SHP77 (cell line): ENCODE data around the gene RPS14.
"Not testable (repeated sequence)": the region's sequence is repeated elsewhere in the genome, so short reads cannot be mapped to it uniquely, and the experiment has no call there.

Source experiments
- DNase-seq, 2 experiments: peaks; one replicate each; lab custom pipeline; 2025; lab: John Stamatoyannopoulos, UW

The RPS14 gene

GRCh38 chr5:150479416-150479815 lies 29.9 kb upstream of the RPS14 start:
- DNase-seq, result no peak

- not testable (repeated sequence) for DNase-seq
Measured at GRCh38 chr5:150476568-150476967, 27.0 kb upstream of the RPS14 start.

GRCh38 chr5:150473673-150474358 lies 24.3 kb upstream of the RPS14 start:
- no peak for DNase-seq

- no peak for DNase-seq
Measured at GRCh38 chr5:150469718-150470469, 20.4 kb upstream of the RPS14 start.

- DNase-seq, result no peak
Measured at GRCh38 chr5:150468206-150468605, 18.7 kb upstream of the RPS14 start.

GRCh38 chr5:150465927-150466326 lies 16.4 kb upstream of the RPS14 start:
- DNase-seq, result no peak

- no peak for DNase-seq
Measured at GRCh38 chr5:150464554-150465012, 15.0 kb upstream of the RPS14 start.

- DNase-seq, result no peak
Measured at GRCh38 chr5:150461231-150461630, 11.7 kb upstream of the RPS14 start.

GRCh38 chr5:150460781-150461180 lies 11.2 kb upstream of the RPS14 start:
- no peak for DNase-seq

- peak; percentile 16 to 38 for DNase-seq
Measured at GRCh38 chr5:150458802-150459557, 9.4 kb upstream of the RPS14 start.

- DNase-seq, result no peak
Measured at GRCh38 chr5:150457562-150458240, 8.2 kb upstream of the RPS14 start.

- DNase-seq, result no peak
Measured at GRCh38 chr5:150457121-150457520, 7.6 kb upstream of the RPS14 start.

- DNase-seq, result no peak
Measured at GRCh38 chr5:150454492-150455229, 5.1 kb upstream of the RPS14 start.

GRCh38 chr5:150454027-150454426 lies 4.5 kb upstream of the RPS14 start:
- DNase-seq, result not testable (repeated sequence)

- DNase-seq, result no peak
Measured at GRCh38 chr5:150452914-150453313, 3.4 kb upstream of the RPS14 start.

- no peak for DNase-seq
Measured at GRCh38 chr5:150451594-150451993, 2.1 kb upstream of the RPS14 start.

- no peak for DNase-seq
Measured at GRCh38 chr5:150448952-150449516, 505 bp downstream of the RPS14 start.

- DNase-seq, result no peak
Measured at GRCh38 chr5:150448334-150448733, 1.2 kb downstream of the RPS14 start.

- DNase-seq, result no peak
Measured at GRCh38 chr5:150447188-150447587, 2.4 kb downstream of the RPS14 start.

GRCh38 chr5:150446583-150446982 lies 3.0 kb downstream of the RPS14 start:
- DNase-seq, result no peak

- DNase-seq, result no peak
Measured at GRCh38 chr5:150446088-150446487, 3.5 kb downstream of the RPS14 start.
